Glomerular visceral epithelial cell (primary cell): ENCODE measurements around the gene SVIL.

Experiments used
- DNase-seq: peaks from one replicate; pipeline ENCODE4 v3.0.0-alpha.2; 2016; ENCODE audit errors: extremely low spot score

SVIL gene, protein sequence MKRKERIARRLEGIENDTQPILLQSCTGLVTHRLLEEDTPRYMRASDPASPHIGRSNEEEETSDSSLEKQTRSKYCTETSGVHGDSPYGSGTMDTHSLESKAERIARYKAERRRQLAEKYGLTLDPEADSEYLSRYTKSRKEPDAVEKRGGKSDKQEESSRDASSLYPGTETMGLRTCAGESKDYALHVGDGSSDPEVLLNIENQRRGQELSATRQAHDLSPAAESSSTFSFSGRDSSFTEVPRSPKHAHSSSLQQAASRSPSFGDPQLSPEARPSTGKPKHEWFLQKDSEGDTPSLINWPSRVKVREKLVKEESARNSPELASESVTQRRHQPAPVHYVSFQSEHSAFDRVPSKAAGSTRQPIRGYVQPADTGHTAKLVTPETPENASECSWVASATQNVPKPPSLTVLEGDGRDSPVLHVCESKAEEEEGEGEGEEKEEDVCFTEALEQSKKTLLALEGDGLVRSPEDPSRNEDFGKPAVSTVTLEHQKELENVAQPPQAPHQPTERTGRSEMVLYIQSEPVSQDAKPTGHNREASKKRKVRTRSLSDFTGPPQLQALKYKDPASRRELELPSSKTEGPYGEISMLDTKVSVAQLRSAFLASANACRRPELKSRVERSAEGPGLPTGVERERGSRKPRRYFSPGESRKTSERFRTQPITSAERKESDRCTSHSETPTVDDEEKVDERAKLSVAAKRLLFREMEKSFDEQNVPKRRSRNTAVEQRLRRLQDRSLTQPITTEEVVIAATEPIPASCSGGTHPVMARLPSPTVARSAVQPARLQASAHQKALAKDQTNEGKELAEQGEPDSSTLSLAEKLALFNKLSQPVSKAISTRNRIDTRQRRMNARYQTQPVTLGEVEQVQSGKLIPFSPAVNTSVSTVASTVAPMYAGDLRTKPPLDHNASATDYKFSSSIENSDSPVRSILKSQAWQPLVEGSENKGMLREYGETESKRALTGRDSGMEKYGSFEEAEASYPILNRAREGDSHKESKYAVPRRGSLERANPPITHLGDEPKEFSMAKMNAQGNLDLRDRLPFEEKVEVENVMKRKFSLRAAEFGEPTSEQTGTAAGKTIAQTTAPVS (N-terminal part only)

DNA sequence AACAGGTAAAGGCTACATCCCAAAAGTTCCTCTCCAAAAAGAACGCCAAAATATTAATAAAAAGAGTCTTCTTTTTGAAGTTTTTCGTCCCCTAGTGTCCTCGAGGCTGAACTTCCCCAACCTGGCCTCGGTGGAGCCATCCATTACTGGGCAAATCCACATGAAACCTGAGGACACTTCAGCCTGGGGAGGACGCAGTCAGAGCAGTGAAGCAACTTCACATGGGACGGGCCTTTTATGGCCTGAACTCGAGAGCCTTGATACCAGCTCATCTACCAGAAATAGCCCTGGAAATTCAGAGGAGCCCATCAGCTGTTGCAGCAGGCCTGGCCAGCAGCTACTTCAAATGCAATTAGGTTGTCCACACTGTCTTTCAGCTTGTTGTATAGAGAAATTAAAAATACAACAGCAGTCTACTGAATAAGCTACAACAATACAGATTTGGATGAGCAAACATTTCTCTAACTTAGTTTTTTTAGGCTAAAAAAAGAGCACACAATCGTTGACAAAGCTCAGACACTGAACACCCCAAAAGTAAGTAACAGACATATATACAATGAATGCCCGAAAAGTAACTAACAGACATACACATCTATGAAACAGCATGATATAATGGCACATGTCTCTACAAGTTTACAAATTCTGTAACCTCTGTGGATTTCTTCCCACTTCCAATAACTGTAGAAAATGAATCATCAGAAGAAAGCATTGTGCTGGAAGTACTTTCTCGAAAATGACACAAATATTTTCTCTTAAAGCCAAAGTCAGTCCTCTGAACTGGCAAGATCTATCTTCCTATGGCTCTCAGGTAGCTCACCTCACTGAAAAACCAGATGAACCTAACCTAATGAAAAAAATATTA, at the start of gene SVIL:
SVIL (minus strand) TSS at position 208 of the 862 bp plus-strand sequence. CDS start 79,913 bp downstream, outside the sequence.
- DNase-seq = peak; percentile 77

DNA sequence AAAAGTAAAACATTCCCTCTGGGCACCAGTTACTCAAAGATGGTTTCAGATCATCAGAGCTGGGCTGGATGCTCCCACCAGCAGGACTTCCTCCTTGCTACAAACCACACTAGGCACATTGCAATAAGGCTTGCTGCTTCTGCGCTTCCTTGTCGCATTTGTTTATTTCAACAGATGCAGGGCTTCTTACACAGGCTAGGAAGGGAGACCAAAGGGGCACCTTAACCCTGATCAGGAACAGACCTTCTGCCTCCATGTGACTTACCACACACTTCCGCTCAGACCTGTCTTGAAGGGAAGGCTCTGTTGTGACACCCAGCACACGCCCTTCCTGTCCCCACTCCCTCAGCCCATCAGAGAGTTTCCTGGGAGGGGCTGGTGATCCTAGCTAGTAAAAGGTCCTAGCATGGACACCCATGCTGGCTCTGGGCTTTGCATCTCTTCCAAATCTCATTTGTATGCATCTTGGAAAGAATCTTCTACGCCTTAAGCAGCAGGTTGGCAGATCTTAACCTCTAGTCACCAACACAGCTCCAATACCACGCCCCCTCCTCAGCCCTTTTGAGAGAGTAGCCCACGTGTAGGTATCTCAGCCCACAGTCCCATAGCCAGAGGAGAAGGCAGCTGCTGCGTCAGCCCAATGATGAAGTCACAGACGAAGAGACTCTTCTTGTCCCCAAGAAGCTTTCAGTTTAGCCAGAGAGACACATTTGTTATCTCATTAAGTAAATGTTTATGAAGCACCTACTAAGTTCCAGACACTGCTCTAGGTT, 47.1 kb upstream of the SVIL start:
- DNase-seq = no peak

DNA sequence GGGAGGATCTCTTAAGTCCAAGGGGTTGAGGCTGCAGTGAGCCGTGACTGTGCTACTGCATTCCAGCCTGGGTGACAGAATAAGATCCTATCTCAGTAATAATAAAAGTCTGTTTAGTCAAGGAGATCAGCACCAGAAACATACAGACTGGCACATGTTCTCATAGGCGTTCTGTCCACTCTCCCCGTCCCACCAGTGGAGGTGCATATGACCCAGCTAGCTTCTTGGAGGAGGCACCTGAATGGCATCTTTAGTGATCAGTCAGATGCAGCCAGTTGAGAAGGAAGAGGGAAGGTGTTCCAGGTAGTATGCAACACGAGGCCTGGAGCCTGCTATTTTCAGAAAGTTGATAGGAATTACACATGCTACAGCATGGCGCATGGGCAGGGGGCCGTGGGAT, 45.3 kb upstream of the SVIL start:
- DNase-seq = no peak

DNA sequence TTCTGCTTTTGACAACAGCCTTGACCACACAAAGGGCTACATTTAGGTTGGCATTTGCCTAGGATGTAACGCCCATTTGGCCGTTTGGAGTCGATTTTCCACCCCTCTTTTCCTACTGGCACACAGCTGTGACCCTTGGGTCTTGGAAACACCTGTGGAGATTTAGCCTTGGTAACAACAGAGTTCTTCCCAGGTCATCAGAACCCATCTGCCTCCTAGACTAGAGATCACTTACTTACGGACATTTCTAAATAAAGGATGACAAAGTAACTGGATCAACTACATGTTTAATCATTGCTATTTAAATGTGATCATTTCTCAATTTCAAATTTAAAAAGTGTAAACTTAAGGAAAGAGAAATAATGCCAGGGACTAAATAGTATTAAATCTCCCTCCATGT, 42.0 kb upstream of the SVIL start:
- DNase-seq = no peak

DNA sequence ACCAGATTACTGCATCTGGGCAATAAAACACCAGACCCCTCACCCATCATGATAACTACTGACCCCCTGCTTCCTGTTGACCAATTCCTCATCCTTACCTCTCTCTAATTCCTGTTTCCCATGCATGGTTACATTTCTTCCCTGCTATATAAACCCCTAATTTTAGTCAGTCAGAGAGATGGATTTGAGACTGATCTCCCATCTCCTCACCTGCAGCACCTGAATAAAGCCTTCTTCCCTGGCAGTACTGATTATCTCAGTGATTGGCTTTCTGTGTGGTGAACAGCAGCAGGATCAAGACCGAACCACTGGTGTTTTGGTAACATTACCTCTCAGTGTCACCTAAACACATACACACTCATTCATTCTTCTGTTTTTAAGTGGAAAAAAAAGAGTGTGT, 41.2 kb upstream of the SVIL start:
- DNase-seq = no peak

DNA sequence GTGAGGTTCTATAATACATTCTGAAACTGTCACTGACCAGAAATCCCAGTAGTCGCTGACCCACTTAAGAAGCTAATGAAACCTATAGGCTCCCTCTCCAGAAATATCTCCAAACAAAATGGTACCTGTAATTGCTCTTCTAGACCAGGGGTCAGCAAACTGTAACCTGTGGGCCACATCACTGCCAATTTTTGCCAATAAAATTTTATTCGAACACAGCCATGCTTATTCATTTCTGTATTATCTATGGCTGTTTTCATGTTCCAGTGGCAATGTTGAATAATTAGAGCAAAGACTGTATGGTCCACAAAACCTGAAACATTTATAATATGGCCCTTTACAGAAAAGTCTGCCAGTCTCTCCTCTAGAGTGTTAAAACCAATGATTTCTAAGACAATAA, 37.2 kb upstream of the SVIL start:
- DNase-seq = no peak

DNA sequence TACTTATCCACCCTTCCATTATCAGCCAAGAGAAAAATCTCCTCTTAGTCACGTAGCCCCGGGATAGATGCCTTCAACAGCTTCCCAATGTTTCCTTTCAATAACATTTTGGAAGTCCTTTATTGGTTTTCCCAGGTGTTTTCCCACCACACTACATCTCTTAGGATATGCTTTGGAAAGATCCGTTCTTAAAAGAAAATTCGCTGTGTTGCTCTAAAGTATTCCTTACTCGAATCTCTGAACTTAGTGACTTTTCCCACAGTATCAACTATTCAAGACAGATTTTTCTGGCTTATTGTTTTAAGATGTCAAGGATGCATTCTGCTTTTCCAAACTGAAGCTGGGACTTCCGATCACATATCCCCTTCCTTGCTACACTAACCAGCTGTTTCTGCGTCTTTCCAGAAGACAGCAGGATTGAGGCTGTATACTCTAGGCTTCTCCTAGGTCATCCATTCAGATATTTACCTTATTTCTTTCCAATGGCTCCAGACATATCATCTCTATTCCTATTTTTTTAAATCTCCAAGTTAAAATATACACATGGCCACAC, 36.5 kb upstream of the SVIL start:
- no peak for DNase-seq

DNA sequence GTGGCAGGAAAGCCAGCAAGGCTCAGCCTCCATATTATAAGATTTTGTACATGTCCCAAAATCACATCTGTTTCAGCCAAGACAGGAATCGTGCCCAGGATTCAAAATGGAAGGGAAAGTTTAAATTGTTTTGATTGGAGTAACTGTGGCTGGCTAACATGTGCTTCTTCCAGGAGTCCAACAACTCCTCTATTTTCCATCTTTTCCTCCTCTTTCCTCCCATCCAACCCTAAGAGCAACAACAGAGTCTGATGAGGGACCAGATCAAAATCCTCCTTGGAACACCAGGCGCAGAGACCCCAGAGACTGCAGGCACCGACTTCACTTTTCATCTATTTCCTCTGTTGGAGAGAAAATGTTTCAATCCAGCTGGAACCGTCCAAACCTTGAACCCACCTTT, 36.0 kb upstream of the SVIL start:
- no peak for DNase-seq

DNA sequence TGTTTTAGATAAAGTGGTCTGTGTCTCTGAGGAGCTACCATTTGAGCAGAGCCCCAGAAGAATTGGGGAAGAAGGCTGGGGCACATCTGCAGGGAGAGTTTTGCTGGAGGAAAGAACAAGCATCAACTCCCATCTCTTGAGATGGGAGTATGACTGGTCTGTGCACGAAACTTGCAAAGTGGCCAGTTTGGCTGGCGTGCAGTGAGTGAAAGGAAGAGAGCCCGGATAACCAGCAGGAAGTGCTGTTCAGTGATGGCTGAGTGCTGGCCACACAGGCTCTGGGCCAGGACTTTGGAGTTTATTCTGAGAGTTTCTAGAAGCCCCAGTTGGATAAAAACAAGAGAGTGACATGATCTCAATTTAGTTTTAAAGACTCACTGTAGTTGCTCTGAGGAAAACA, 34.4 kb upstream of the SVIL start:
- no peak for DNase-seq

DNA sequence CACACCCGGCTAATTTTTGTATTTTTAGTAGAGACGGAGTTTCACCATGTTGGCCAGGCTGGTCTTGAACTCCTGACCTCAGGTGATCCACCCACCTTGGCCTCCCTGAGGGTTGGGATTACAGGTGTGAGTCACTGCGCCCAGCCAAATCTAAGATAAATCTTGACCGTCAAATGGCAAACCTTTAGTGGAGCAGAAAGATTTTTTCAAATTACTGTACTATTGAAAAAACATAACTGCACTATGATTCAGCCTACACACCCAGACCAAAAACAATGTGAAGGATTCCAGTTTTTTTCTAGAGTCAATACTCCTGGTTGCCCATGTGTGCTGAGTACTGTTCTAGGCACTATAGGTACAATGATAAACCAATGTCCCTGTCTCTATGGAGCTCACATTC, 33.9 kb upstream of the SVIL start:
- peak; percentile 61 for DNase-seq

DNA sequence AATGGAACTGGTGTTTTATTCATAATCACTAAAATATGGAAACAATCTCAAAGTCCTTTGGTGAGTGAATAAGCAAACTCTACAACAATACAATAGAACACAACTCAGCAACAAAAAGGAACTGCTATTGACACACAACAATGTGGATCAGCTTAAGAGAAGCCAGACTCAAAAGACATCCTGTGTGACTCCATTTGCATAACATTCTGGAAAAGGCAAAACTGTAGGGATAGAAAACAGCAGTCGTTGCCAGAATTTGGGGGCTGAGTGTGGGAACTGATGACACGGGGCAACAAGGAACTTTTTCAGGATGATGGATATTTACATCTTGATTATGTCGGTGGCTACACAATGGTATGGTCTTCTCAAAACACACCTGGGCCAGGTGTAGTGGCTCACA, 32.4 kb upstream of the SVIL start:
- no peak for DNase-seq

DNA sequence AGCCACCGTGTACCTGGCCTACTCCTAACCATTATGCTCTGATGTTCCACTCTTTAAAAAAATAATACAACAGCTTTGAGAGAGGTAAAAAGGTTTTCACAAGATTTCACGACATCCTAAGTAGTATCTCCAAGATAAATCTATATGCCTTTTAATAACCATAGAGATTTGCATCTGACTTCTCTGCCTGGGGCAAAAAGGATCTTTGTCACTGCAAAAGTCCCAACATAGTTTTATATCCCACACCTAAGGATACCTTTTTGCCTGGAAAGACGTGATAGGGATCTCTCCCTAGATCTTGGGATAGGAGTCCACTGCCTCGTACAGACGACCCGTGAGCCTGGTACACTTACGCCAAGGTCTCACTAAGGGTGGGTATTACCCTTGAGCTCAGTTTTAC, 31.4 kb upstream of the SVIL start:
- no peak for DNase-seq

DNA sequence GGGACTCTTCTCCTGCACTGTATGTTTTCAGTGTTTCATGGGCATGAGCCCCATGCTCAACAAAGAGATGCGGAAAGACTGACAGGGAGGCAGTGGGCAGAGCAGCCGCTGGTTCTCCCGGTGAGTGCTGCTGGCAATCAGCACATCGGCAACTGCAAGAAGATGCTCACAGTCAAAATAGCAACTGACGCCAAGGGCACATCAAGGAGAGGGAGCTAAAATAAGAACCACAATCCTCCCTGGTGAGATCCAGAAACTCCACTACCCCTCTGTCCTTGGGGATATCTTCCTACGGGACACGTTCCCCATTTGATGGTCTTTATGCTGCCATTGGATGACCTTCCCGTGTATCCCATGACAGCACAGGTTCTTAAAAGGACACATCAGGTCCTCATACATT, 28.9 kb upstream of the SVIL start:
- no peak for DNase-seq

DNA sequence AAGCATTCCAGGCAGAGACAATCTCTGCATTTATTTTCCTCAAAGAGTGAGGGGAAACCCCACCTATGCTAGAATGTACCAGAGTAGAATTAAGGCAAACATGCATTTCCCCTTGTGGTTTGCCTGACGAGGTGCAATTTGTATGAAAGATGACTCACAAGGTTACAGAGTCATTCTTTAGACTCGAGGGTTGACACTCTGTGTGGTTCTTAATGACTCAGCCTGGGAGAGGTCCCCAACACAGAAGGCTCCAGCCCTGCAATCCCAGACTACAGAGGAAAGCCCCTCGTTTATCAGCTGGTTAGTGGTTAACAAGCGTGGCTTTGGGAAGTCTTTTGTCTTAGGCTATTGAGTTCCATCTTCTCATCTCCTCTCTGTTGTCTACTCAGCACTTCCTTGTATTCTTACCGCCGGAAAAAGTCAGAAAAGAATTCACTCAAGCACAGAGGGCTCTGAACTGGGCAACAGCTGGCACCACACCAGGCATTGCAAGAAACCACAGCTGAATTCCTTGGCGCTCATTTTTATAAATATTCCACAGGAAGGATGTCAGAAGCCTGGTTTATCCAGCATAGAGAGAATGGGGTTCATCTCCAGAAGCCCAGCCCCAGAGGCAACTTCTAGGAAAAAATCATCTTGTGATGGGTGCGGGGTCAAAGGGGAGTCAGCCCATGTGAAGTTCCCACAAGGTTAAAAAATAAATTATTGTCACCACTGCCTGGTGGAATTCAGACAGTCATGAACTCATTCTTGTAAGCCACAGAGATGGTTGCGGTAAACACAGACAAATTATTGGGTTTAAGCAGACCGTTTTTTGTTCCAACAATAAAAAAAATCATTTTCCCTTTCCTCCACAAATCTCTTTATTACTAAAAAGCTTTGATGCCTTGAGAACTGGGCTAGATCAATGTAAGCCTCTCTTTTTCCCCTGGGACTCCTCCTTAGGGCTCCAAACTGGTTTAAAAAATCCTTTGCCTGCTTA, 24.5 kb upstream of the SVIL start:
- peak; percentile 100 for DNase-seq

DNA sequence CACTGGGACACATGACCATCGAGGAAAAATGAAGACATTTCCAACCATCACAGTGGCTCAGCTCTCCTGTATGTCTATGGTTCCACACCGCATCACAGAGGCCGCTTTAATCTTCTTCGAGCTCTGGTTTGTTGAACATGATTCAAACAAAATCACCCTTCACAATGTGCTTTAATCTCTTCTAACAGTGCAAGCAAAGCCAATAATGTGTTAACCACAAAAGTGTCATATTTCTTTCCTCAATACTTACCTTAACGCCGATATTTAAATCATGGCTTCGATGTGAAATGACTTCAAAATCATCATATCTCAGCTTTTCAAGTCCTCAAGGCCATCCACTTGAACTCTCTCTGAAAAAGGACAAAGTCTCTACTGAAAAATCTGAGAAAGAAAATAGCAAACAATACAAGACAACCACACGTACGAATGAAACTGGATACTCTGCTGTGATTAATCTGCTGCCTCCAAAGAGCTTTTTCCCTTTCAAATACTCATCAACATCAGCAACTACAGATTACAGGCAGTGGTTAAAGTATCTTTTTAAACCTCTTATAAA, 23.0 kb upstream of the SVIL start:
- peak; percentile 57 for DNase-seq

DNA sequence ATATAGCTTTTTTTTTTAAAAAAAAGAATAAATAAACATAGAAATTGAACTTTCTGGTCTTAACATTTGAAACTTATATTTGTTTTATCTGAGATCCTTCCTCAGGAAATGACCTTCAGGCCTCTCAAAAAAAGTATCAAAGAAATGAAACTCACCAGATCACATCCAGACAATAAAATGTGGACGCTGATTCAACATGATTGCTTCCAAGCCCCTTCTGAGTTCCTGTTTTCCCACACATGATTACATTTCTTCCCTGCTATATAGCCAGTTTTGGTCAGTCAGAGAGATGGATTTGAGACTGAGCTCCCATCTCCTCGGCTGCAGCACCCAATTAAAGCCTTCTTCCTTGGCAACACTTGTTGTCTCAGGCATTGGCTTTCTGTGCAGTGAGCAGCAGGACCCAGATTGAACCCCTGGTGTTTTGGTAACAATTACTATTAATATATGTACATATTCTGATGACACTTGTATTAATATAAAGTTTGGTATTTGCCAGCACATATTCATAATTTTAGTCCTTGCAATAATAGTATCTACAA, 21.8 kb upstream of the SVIL start:
- no peak for DNase-seq

DNA sequence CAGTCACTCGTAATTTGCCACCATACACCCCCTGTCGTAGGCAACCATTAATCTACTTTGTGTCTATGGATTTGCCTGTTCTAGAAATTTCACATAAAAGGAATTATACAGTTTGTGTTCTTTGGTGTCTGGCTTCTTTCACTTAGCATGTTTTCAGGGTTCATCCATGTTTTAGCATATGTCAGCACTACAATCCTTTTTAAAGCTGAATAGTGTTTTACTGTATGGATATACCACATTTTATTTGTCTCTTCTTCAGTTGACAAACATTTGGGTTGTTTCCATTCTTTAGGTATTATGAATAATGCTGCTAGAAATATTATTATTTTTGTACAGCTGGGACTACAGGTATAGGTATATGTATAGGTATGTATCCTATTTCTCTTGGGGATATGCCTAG, 17.4 kb upstream of the SVIL start:
- no peak for DNase-seq

DNA sequence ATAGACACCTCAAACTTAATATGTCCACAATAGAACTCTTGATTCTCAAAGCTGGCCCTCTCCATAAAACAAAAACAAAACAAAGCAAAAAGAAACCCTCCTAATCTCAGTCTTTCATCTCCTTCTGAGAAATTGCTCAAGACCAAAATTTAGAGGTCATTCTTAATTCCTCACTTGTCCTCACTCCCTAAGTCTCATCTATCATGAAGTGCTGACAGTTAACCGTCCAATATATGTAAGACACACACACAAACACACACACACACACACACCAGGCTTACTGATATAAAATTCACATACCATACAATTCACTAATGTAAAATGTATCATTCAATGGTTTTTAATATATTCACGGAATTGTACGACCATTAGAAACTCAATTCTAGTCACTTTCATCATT, 17.0 kb upstream of the SVIL start:
- no peak for DNase-seq

DNA sequence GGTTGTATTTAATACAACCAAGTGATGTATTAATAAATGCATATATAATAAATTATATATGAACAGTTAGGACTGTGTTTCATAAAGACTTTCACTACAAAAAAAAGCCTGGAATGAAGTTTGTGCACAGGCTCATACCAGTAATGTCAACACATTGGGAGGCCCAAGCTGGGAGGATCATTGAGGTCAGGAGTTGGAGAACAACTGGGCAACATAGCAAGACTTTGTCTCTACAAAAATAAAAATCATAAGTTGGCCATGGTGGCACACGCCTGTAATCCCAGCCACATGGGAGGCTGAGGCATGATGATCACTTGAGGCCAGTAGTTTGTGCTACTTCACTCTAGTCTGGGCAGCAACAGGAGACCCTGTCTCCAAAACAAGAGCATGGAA, 15.8 kb upstream of the SVIL start:
- no peak for DNase-seq
